HG02852 (cell line): ENCODE data around the gene HSPBAP1.

Source experiments
- ATAC-seq: cut with Tn5 transposase; IDR thresholded peaks from one replicate; pipeline ENCODE4 v1.9.1; 2021; ENCODE audit warnings: mild to moderate bottlenecking, moderate library complexity; ENCODE audit not compliant: unreplicated experiment

Gene HSPBAP1

GRCh38 chr3:122793568-122794416 is at the start of gene HSPBAP1:
Gene HSPBAP1, minus strand, starts transcription at chr3:122793831. Its CDS starts 151 bp downstream, at chr3:122793680.
- ATAC-seq, result peak; percentile 64

GRCh38 chr3:122835590-122835989 is 42.0 kb upstream of the HSPBAP1 start:
- ATAC-seq, result no peak

- no peak for ATAC-seq
Measured at GRCh38 chr3:122828281-122828680, 34.6 kb upstream of the HSPBAP1 start.

GRCh38 chr3:122826278-122826677 is 32.6 kb upstream of the HSPBAP1 start:
- no peak for ATAC-seq

- no peak for ATAC-seq
Measured at GRCh38 chr3:122825460-122825859, 31.8 kb upstream of the HSPBAP1 start.

GRCh38 chr3:122824465-122825381 is 31.1 kb upstream of the HSPBAP1 start:
- ATAC-seq, result no peak

GRCh38 chr3:122816587-122816986 is 23.0 kb upstream of the HSPBAP1 start:
- ATAC-seq, result no peak

- ATAC-seq, result no peak
Measured at GRCh38 chr3:122810734-122811133, 17.1 kb upstream of the HSPBAP1 start.

- ATAC-seq, result no peak
Measured at GRCh38 chr3:122803977-122804376, 10.3 kb upstream of the HSPBAP1 start.

GRCh38 chr3:122802323-122802722 is 8.7 kb upstream of the HSPBAP1 start:
- no peak for ATAC-seq

GRCh38 chr3:122800706-122801237 is 7.1 kb upstream of the HSPBAP1 start:
- no peak for ATAC-seq

GRCh38 chr3:122800031-122800430 is 6.4 kb upstream of the HSPBAP1 start:
- no peak for ATAC-seq

GRCh38 chr3:122799322-122799721 is 5.7 kb upstream of the HSPBAP1 start:
- ATAC-seq, result no peak

- ATAC-seq, result no peak
Measured at GRCh38 chr3:122797291-122797690, 3.7 kb upstream of the HSPBAP1 start.

GRCh38 chr3:122795674-122796195 is 2.1 kb upstream of the HSPBAP1 start:
- ATAC-seq, result no peak

GRCh38 chr3:122794779-122795673 is 1.4 kb upstream of the HSPBAP1 start, which contains the start of gene SLC49A4:
Gene SLC49A4, plus strand, starts transcription at chr3:122795069. Its CDS starts 124 bp downstream, at chr3:122795193.
- ATAC-seq, result peak; percentile 78

GRCh38 chr3:122794483-122794778 is 800 bp upstream of the HSPBAP1 start:
- no peak for ATAC-seq

GRCh38 chr3:122789585-122790273 is 3.9 kb downstream of the HSPBAP1 start:
- ATAC-seq, result no peak

- no peak for ATAC-seq
Measured at GRCh38 chr3:122787872-122788271, 5.8 kb downstream of the HSPBAP1 start.

- ATAC-seq, result no peak
Measured at GRCh38 chr3:122786066-122786465, 7.6 kb downstream of the HSPBAP1 start.
